GM18519 (cell line): ENCODE data around the gene HPCA.

ENCODE experiments used
- ATAC-seq: cut with Tn5 transposase; IDR thresholded peaks from one replicate; pipeline ENCODE4 v1.9.1; 2021; ENCODE audit warnings: mild to moderate bottlenecking, moderate library complexity; ENCODE audit not compliant: unreplicated experiment, low FRiP score

Gene HPCA

DNA sequence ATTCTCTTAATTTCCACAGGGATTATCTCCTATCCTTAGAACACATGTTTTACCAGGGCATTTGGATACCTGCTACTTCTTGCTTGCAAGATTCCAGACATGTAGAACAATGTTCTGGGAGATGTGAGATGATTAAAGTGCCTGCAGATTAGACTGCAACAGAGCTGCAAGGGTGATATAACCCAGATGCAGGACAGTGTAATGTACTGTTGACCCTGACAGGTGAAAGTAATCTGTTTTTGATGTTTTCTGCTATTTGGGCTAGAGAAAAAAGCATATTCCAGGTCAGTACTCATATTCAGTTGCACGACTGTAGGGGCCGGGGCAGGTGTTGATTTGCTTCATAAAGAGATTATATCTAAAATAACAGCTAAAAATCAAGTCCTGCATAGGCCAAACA is 42.0 kb downstream of the HPCA start:
- ATAC-seq: no peak

DNA sequence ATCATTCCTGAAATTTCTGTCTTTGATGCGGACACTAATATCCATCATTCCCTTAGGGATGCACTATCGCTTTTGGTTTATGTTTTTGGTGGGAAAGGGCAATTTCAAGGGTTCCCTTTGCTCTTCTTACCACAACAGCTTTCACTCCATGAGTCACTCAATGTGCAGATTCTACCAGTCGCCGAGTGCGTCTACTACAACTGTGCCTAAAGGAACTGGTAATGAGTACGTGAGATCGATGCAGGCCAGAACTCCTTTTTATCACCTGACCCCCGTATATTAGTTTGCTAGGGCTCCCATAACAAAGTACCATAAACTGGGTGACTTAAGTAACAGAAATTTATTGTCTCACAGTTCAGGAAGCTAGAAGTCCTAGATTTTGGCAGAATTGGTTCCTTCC is 42.4 kb downstream of the HPCA start:
- no peak for ATAC-seq

DNA sequence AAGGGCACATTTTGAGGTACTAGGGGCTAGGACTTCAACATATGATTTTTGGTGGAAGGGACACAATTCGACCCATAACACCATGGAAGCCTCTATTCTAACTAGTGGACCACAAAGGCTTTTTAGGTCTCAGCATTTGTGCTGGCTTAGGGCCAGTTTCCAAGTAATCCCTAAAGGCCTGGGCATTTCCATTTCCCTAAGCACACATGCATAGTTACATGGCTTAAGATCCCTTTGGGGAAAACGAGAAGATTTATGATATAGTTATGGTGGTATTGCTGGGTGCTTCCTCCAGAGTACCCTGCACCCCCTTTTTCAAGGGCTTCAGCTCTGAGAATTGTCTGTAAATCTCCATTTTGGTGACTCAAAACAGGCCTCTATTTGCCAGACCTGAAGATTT is 43.1 kb downstream of the HPCA start:
- no peak for ATAC-seq

DNA sequence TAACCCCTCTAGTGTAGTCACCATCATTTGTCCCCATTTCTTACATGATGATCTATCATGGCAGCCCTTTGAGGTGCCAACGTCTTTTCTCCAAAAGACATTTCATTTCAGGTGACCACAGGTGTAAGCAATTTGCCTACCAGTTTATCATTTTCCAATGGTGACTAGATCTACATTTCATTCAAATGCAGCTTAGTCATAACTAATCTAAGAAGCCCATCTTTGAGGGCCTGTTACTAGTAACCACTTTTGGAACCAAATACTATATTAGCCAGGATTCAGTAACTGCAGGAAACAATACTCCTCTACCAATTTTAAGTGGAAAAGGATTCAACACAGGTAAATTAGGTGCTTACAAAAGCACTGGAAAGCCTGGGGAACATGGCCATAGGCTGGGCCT is 45.5 kb downstream of the HPCA start:
- no peak for ATAC-seq

DNA sequence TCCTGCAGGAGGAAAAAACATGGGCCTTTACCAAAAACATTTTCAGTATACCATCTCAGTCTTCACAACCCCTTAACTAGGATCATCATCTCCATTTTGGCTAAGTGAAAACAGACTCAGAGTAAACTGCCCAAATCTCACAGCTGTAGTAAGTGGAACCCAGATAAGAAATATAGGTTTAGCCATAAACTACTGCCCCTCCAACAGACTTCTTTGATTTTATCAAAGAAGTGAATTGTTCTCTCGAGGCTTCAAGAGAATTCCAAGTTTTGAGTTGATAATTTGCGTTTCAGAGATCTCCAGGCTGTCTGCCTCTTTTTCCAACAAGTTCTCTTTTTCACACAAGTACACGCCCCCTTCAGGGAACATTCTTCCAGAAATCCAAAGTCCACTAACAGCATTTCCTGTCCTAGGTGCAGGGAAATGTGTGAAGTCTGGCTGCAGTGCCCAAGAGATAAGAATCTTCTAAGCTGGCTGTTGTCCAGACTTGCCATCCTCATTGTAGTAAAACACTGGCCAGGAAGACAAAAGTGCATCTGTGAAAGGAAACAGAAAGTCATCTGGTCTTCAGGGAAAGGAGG is 47.5 kb downstream of the HPCA start:
- ATAC-seq: no peak

DNA sequence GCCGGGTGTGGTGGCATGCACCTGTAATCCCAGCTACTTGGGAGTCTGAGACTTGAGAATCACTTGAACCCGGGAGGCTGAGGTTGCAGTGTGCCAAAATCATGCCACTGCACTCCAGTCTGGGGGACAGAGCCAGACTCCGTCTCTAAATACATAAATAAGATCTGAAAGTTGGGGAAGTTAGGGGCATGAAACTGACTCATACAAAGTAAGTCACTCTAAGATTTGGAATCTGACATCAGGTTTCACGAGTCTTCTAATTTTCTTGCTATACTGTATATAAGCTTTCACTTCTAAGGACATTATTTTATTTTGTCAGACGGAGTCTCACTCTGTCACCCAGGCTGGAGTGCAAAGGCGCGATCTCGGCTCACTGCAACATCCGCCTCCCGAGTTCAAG is 48.2 kb downstream of the HPCA start:
- no peak for ATAC-seq

DNA sequence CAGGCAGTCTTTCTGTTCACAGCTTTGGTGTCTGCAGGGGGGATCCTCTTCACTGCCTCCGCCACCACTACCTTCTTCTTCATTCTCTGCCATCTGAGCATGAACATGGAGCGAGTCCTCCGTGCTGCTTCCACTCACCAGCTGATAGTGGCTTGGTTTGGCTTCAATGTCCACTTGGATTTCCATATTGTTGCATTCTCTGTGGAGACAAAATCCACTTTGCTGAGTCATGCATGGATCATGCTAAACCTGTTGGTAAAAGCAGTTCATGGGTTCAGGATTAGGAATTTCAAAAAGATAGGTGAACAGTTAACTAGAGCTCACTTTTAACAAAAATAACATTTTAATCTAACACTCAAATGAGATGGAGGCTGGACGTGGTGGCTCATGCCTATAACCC is 50.8 kb downstream of the HPCA start:
- ATAC-seq: no peak

DNA sequence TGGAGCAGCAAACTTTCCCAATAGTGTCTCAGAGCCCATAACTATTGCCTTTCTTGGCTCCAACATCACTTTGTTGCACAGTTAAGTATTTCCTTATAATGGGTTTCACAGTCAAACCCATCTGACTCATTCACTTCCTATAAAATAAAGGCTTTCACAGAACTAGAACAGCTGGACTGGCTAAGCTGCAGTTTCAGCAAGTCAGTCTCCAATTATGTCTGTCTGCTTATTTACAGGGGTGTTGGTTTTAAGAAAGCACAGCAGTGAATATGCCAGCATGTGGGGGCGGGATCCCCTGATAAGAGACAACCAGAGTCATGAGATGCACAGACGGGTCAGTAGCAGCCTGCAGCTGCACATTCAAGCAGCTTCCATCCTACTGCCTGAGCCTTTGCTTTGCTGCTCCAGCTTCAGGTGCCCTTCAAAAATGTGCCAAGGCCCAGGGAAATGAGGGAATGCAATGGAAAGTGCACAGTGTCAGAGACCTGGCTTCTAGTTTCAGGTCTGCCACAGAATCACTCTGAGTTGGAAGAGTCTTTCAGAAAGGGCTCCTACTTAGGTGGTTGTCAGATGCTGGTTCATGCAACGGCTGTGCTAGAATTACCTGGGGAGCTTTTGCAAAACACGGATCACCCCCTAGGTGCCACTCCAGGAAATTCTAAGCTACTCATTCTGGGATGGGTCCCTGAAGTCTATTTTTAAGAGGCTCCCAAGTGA is 53.5 kb downstream of the HPCA start:
- no peak for ATAC-seq

DNA sequence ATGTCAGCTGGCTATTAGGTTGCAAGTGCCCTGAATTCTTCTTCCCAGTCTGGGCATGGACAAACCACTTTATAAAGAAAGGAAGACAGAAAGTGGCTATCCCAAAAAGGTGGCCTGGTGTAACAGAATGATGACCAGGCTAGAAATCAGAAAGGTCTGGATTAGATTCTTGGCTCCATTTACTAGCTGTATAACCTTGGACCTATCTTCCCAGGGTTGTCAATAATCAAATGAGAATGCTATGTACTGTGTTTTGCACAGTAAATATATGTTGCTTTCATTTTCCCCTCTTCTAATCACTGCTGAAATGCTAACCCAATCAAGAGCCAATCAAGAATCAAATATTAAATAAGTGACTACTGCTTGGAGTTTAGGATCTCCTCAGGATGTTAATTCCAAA is 57.9 kb downstream of the HPCA start:
- ATAC-seq: no peak
